HG02678 (cell line): ENCODE results near the gene COX20.
"Not testable (repeated sequence)": the region's sequence is repeated elsewhere in the genome, so short reads cannot be mapped to it uniquely, and the experiment has no call there.

ENCODE experiments used
- ATAC-seq: cut with Tn5 transposase; IDR thresholded peaks from one replicate; pipeline ENCODE4 v1.9.1; 2021; ENCODE audit warnings: mild to moderate bottlenecking, moderate library complexity; ENCODE audit not compliant: unreplicated experiment

The COX20 gene

DNA sequence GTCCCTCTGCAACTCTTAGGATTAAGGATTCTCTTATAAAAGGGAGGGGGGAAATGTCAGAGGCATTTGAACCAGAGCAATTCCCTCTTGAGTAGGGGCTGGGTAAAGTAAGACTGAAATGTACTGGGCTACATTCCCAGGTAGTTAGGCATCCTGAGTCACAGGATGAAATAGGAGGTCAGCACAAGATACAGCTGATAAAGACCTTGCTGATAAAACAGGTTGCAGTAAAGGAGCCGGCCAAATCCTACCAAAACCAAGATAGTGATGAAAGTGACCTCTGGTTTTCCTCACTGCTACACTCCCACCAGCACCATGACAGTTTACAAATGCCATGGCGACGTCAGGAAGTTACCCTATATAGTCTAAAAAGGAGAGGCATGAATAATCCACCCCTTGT lies 14.3 kb upstream of the COX20 start:
- ATAC-seq, result no peak

- no peak for ATAC-seq
Measured at GRCh38 chr1:244822878-244823277, 12.6 kb upstream of the COX20 start.

GRCh38 chr1:244826712-244827111 lies 8.7 kb upstream of the COX20 start:
- ATAC-seq, result no peak

DNA sequence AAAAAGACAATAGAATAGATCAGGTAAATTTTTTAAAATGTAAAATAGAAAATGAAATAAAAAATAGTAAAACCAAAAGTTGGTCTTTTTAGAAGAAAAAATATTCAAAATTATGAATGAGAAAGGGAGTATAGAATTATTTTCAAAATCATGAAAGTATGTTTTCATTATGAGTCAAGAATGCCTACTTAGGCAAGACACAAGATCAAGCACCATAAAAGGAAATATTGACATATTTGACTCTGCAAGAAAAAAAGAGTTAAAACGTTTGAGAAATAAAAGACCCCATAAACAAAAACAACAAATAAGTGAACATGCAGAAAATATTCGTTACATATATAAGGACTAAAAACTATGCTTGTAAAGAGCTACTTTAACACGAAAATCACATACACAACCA lies 4.8 kb upstream of the COX20 start:
- no peak for ATAC-seq

DNA sequence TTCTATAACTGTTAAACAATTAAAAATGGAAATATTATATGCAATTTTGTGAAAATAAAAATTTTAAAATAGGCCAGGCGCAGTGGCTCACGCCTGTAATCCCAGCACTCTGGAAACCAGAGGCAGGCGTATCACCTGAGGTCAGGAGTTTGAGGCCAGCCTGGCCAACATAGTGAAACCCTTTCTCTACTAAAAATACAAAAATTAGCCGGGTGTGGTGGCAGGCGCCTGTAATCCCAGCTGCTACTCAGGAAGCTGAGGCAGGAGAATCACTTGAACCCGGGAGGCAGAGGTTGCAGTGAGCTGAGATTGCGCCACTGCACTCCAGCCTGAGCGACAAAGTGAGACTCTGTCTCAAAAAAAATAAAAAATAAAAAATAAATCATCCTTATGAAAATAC lies 2.2 kb upstream of the COX20 start:
- ATAC-seq, result not testable (repeated sequence)

- peak; percentile 12 for ATAC-seq
Measured at GRCh38 chr1:244833734-244834542, 1.5 kb upstream of the COX20 start.

GRCh38 chr1:244834543-244835275 lies 749 bp upstream of the COX20 start:
- ATAC-seq, result peak; percentile 76

DNA sequence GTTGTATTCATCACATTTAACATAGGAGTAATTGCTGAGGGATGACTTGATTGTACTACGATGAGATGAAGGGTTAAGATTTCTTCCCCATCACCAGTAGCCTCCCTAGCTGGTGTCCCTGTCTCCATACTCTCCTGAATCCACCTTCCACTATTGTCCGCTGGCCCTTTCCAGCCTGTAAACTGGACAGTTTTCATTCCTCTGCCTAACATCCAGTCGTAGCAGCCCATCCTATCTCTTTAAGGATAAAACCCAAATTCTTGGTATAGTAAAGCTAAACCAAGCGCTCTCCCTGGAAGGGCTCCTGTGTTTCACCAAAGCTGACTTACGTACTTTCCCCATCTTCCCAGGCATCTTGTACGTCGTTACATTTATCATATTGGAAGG lies 670 bp downstream of the COX20 start:
- no peak for ATAC-seq

DNA sequence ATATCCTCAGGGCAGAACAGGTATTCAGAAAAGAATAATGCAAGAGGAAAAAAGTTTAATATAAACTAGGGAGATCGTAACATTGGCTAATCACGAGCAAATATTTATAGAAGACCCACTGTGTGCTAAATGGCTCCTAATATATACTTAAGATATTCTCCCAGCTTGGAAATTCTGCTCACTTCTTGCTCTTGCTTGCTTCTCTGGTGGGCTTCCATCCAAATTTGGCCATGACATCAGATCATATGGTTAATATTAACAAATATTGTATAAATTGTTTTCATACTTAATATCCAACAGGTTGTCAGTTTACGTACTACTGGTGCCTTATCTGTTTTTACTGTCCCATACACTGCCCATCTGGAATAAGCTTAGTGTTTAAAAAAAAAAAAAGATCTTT lies 1.1 kb downstream of the COX20 start:
- no peak for ATAC-seq

GRCh38 chr1:244837597-244838258 lies 2.3 kb downstream of the COX20 start:
- no peak for ATAC-seq

DNA sequence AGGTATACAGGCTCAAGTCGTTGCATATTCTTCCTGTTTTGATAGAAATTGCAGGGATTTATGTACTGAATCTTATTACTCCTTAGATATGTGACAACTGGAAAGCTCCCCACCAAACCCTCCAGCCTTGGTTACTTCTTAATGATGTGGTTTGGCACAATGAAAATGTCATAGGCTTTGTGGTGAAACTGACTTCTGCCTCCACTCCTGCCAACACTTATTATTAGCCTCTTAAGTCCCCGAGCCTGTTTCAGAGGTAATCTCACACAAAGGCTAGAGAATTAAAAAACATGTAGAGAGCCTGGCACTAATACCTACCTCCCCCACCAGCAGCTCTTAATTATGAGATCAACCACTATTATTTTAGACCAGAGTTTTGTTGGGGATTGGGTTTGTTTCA lies 4.2 kb downstream of the COX20 start:
- ATAC-seq, result no peak

- ATAC-seq, result no peak
Measured at GRCh38 chr1:244840219-244840794, 4.8 kb downstream of the COX20 start.

GRCh38 chr1:244841273-244841927 lies 5.9 kb downstream of the COX20 start:
- no peak for ATAC-seq

- no peak for ATAC-seq
Measured at GRCh38 chr1:244843148-244843978, 7.9 kb downstream of the COX20 start.

- ATAC-seq, result no peak
Measured at GRCh38 chr1:244844155-244845121, 9.0 kb downstream of the COX20 start.

GRCh38 chr1:244846653-244847052 lies 11.2 kb downstream of the COX20 start:
- no peak for ATAC-seq

DNA sequence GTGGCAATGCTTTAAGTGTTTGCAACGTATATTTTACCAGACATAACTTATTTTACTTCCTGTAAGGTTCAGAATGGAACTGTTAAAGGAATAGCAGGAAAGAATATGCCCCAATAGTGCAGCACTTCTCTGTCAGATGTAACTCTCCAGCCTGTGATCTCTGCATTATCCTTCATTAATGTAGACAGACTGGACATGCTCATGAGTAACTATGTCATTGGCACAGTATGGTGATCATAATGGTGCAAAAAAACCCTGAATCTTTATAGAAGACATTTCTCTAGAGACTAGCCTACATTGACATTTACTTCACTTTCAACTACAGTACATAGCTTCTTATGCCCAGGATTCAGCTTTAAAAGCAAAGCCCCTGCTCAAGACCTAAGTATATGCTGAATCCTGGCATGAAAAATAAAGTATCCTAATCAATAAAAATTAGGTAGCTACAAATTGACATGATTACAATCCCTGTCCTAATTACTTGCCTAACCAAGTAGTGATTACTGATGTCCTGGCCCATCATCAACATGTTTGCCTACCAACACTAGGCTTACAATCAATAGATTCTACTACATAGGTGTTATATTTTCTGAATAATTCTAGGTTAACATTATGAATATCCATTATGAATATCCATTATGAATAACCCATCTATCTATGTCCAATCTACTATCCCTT lies 13.9 kb downstream of the COX20 start:
- no peak for ATAC-seq

GRCh38 chr1:244850099-244850852 lies 14.8 kb downstream of the COX20 start:
- ATAC-seq, result no peak
